ENCODE data around the gene TPO.
"Not testable (repeated sequence)": the region's sequence is repeated elsewhere in the genome, so short reads cannot be mapped to it uniquely, and the experiment has no call there.

The TPO gene

DNA sequence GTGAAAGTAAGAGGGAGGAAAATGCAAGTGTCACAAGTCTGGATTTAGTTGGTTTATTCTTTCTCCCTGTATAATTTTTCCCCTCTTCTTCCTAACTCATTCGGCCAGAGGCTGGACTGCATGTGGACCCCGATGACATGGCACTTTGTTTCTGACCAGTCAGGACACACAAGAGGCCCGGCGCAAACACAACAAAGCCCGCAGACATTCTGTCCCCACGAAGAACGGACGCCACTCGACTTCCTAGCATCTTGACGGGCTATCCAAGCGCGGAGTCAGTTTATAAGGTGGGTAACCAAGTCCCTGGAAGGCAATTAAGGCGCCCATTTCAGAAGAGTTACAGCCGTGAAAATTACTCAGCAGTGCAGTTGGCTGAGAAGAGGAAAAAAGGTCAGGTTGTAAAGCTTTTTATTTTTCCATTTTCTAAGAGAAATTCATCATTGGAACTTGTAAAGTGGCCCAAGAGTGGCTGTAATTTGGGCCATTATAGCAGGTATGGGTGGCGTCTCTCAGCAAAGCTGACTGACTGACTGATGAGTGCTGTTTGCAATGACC, at the start of gene TPO:
TPO (plus strand) TSS at position 308 of the 555 bp plus-strand sequence. CDS start 946 bp downstream, outside the sequence.
- DNase-seq (ENCODE audit: low read depth in 2 of 3, low spot score in 2 of 3), result no peak

DNA sequence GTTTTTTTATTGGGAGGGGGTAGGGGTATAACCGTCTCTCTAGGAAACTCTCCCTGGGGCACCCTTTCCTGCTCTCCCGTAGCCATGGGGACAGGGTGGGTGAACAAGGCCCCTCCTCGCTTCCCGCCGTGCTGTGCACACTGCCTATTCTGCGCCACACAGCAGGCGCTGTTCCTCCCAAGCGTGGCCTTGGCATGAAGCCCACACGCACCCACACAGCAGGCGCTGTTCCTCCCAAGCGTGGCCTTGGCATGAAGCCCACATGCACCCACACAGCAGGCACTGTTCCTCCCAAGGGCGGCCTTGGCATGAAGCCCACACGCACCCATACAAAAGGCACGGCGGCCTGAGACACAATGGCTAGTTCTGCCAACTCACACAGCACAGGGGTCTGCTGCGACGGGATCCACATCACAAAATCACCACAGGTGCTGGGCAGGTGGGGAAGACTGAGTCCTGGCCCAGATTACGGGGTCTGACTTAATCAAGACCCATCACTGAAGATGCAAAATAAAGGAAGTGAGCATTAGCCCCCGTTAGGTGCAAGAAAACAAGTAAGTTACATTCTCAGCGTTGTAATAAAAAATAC, 46.6 kb upstream of the TPO start:
- DNase-seq (ENCODE audit: low read depth in 2 of 3, low spot score in 2 of 3), result no peak

DNA sequence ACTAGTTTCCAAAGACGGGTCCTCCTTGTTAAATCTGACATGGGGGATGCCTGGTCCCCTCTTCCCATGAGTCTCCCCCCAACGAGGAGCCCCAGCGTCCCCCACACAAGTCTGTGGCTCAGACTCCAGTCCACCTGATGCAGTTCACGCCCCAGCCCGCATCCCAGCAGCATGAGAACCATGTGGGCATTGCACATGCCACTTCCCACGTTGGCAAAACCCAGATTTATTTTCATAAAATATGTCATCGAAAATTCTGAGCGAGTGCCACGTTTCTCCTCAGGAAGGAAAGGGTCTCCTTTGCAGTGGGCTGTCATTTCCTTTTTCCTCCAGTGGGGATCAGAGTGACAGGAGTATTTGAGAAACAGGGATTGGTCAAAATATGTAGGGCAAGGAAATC, 45.7 kb upstream of the TPO start:
- no peak for DNase-seq (ENCODE audit: low read depth in 2 of 3, low spot score in 2 of 3)

- no peak for DNase-seq (ENCODE audit: low read depth in 2 of 3, low spot score in 2 of 3)
Observed at GRCh38 chr2:1369905-1370304, 43.4 kb upstream of the TPO start.

- no peak for DNase-seq (ENCODE audit: low read depth in 2 of 3, low spot score in 2 of 3)
Observed at GRCh38 chr2:1370461-1370860, 42.8 kb upstream of the TPO start.

GRCh38 chr2:1371082-1371481, 42.2 kb upstream of the TPO start:
- no peak for DNase-seq (ENCODE audit: low read depth in 2 of 3, low spot score in 2 of 3)

DNA sequence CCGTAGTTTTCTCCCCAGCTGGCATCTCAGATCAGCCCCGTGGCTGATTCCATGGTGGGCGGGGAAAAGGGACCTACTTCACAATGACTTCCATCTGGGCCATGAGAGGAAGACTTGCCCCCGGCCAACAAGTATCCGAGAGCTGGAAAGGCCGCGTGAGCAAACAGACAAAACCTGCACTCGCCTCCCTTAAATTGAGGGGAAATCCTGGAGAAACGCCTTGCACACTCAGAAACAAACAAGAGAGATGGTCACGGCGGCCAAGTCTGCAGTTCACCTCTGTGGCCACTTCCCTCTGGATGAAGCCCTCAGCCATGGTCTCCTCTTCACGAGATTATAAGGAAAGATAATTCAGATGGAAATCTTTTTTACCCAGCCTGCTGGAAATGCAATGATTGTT, 39.4 kb upstream of the TPO start:
- DNase-seq (ENCODE audit: low read depth in 2 of 3, low spot score in 2 of 3), result no peak

DNA sequence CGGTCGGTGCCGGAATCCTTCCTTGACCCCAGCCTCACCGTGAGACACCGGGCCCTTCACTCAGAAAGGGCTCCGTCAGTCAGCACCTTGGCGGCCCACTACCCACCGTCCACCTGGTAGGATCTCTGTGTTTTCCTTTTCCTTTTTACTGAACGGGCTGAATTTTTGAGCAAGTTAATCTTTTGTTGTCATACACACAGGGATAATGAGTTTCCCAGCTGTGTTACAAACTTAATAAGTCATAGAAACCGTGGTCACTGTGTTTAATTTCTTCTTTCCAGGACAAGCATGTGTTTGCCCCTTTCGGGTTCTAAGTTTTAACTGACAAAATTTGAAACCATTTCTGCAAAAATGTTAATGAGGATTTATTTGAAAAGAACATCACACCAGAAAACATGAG, 39.0 kb upstream of the TPO start:
- no peak for DNase-seq (ENCODE audit: low read depth in 2 of 3, low spot score in 2 of 3)

DNA sequence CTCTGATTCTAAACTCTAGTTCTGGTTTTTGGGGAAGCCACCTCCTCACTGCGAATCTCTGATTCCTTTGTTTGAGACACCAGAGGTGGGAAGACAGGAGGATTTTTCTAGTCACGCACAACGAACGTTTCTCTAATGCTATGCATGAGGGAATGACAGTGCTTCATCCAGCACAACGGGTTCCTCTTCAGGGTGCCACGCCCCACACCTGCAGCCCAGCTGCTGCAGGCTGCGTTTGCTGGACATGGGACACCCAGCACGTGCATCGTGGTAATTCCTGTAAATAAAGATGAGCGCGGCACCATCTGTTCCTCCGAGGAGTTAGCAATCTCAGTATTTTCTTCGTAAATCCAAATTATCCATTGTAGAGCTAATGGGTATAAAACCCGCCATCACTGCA, 37.5 kb upstream of the TPO start:
- DNase-seq (ENCODE audit: low read depth in 2 of 3, low spot score in 2 of 3), result no peak

- no peak for DNase-seq (ENCODE audit: low read depth in 2 of 3, low spot score in 2 of 3)
Observed at GRCh38 chr2:1377473-1377872, 35.8 kb upstream of the TPO start.

GRCh38 chr2:1378456-1379150, 34.7 kb upstream of the TPO start:
- DNase-seq (ENCODE audit: low read depth in 2 of 3, low spot score in 2 of 3), result no peak

DNA sequence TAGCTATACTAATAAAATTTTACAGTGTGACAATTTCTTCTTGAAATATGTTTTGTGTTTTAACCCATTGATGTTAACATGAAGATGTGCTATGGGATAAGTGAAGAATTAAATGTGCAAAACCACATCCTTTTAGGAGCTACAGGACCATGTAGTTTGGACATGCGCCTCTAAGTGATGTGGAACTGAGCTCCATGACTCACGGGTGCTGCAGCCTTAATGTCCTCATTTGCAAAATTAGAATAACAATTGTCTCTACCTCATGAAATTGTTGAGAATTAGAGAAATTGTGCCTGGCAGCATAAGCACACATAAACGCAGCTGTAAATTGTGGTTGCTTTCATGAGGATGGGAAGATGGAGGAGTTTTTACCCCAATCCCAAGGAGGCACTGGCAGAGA, 31.6 kb upstream of the TPO start:
- no peak for DNase-seq (ENCODE audit: low read depth in 2 of 3, low spot score in 2 of 3)

DNA sequence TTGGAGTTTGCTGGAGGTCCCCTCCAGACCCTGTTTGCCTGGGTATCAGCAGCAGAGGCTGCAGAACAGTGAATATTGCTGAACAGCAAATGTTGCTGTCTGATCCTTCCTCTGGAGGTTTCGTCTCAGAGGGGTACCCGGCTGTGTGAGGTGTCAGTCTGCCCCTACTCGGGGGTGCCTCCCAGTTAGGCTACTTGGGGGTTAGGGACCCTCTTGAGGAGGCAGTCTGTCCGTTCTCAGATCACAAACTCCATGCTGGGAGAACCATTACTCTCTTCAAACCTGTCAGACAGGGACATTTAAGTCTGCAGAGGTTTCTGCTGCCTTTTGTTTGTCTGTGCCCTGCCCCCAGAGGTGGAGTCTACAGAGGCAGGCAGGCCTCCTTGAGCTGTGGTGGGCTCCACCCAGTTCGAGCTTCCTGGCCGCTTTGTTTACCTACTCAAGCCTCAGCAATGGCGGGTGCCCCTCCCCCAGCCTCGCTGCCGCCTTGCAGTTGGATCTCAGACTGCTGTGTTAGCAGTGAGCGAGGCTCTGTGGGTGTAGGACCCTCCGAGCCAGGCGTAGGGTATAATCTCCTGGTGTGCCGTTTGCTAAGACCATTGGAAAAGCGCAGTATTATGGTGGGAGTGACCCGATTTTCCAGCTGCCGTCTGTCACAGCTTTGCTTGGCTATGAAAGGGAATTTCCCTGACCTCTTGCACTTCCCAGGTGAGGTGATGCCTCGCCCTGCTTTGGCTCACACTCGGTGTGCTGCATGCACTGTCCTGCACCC, 25.1 kb upstream of the TPO start:
- not testable (repeated sequence) for DNase-seq (ENCODE audit: low read depth in 2 of 3, low spot score in 2 of 3)

- not testable (repeated sequence) for DNase-seq (ENCODE audit: low read depth in 2 of 3, low spot score in 2 of 3)
Observed at GRCh38 chr2:1390118-1390517, 23.1 kb upstream of the TPO start.

- no peak for DNase-seq (ENCODE audit: low read depth in 2 of 3, low spot score in 2 of 3)
Observed at GRCh38 chr2:1393321-1393720, 19.9 kb upstream of the TPO start.

DNA sequence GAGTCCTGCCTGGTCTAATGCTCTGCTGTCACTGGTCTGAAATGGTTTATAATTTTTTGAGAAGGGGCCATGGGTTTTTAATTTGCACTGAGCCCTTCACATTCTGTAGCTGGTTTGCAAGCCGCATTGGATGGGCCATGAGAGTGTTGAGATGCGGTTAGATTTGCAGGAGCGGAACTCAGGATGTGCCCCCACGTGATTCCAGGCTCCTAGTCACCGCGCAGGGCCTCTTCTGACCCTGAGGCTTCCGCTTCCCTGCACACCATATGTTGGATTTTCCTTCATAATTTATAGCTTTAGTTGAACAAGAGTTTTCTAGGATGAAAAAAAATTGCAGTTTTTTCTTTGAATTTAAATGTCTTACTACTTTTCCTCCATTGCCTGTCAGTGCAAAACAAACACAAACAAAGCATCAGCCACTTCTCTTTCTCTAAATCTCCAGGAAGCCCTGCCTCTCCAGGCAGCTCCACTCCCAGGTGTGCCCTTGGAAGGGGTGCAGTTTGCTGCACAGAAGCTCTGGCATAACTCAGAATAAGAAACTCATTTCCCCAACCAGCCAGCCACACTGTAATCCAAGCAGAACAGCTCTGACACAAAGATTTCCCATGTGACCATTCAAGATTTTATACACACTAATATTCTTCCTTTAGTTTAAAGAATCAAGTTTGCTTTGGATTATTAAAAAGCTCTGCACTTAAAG, 18.4 kb upstream of the TPO start:
- DNase-seq (ENCODE audit: low read depth in 2 of 3, low spot score in 2 of 3), result no peak

- DNase-seq (ENCODE audit: low read depth in 2 of 3, low spot score in 2 of 3), result no peak
Observed at GRCh38 chr2:1397350-1397749, 15.9 kb upstream of the TPO start.

DNA sequence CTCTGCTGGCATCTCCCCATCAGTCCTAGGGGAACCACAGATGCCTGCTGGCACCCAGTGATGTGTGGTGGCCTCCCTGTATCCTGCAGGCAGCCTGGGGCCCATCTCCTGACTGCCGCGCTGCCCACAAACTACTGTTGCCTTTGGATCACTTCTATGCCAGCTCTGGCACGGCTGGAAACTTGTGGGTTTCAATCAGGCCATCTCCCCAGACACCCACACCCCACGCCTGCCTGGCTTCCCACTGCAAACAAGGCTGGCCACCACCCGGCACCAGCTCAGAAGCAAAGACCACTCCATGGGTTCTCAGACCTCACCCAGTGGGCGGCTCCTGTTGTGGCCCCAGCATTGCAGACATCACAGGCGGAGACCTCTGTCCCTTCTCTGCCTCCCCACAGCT, 15.1 kb upstream of the TPO start:
- no peak for DNase-seq (ENCODE audit: low read depth in 2 of 3, low spot score in 2 of 3)

GRCh38 chr2:1400943-1401735, 12.1 kb upstream of the TPO start:
- DNase-seq (ENCODE audit: low read depth in 2 of 3, low spot score in 2 of 3), result no peak

GRCh38 chr2:1402064-1402463, 11.2 kb upstream of the TPO start:
- DNase-seq (ENCODE audit: low read depth in 2 of 3, low spot score in 2 of 3), result no peak

DNA sequence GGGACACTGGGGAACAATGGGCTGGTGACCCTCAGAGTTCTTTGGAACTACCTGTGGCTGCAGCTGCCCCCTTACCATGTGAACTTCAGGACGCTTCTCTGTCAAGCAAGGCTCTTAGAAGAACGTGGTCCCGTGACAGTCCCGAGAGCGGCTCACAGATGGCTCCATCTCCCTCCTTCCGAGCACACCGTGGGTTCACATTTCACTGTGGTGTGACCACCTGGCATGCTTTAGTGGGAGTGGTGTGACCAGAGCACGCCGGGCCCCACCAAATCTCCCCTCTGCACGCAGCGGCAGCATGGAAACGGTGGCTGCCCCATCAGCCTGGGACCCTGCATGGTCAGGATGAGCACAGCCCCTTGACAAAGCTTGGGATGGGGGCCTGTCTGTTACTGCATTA, 9.7 kb upstream of the TPO start:
- DNase-seq (ENCODE audit: low read depth in 2 of 3, low spot score in 2 of 3), result no peak
